B cell (primary cell): ENCODE results near the gene DHDDS. TPM values are rescaled to one million over a fixed set of nuclear protein-coding genes. Genes with fewer than 3 reads are reported as not detected.
"Not testable (repeated sequence)": the region's sequence is repeated elsewhere in the genome, so short reads cannot be mapped to it uniquely, and the experiment has no call there.

ENCODE experiments used
- ATAC-seq: fragments of 200-7000 bp; cut with Tn5 transposase; one replicate; pipeline ENCODE4 v1.10.0; 2021; ENCODE audit warnings: low read depth, mild to moderate bottlenecking, moderate number of reproducible peaks, moderate library complexity
- CTCF ChIA-PET: fragments of 350-600 bp; sonication (Branson Sonifier 250); formaldehyde crosslinking; loops from one replicate; lab custom pipeline; 2021; ENCODE audit warnings: antibody characterized with exemption, inconsistent platforms; lab: Charles Lee
- POLR2A ChIA-PET: fragments of 350-600 bp; sonication (Branson Sonifier 250); formaldehyde crosslinking; loops from one replicate; lab custom pipeline; 2021; ENCODE audit warnings: antibody characterized with exemption; lab: Charles Lee
- DNase-seq: peaks from one replicate; pipeline ENCODE4 v3.0.0; 2013
- H2AFZ ChIP-seq: 2 replicates; pipeline ENCODE4 v1.6.1; 2012; ENCODE audit warnings: mild to moderate bottlenecking, low read depth, low read length; ENCODE audit not compliant: insufficient read depth, poor library complexity, severe bottlenecking
- H3K27ac ChIP-seq, 2 donors: 1 replicate in 1 of 2; 2 replicates in 1 of 2; pipeline ENCODE4 v1.5.1; 2012 to 2013; ENCODE audit warnings: low read length in 2 of 2, mild to moderate bottlenecking in 2 of 2, moderate library complexity in 1 of 2
- H3K27me3 ChIP-seq, 4 experiments: fragments of 200-600 bp in 1 of 4; sonication (generic) in 1 of 4; replicated peaks in 1 of 4; 1 replicate in 2 of 4; 2 replicates in 2 of 4; pipeline versions ENCODE4 v1.6.1 to v1.7.0; 2013 to 2016; ENCODE audit warnings: low read length in 3 of 4, mild to moderate bottlenecking in 2 of 4, mixed read lengths in 1 of 4, moderate library complexity in 1 of 4; ENCODE audit not compliant: insufficient read depth in 4 of 4, control insufficient read depth in 3 of 4; ENCODE audit errors: control extremely low read depth in 1 of 4
- H3K36me3 ChIP-seq, 2 experiments: replicated peaks in 1 of 2; 1 replicate in 1 of 2; 2 replicates in 1 of 2; pipeline versions ENCODE4 v1.6.1 to v1.7.1; 2013; ENCODE audit warnings: low read length in 1 of 2; ENCODE audit not compliant: insufficient read depth in 2 of 2, control insufficient read depth in 1 of 2; ENCODE audit errors: control extremely low read depth in 1 of 2, extremely low read depth in 1 of 2
- H3K4me1 ChIP-seq, 2 donors: fragments of 200-600 bp in 1 of 2; sonication (generic) in 1 of 2; 1 replicate in 1 of 2; 2 replicates in 1 of 2; pipeline versions ENCODE4 v1.5.1 to v1.6.1; 2013 to 2017; ENCODE audit warnings: low read length in 2 of 2; ENCODE audit not compliant: control insufficient read depth in 2 of 2, insufficient read depth in 2 of 2
- H3K4me2 ChIP-seq: replicated peaks from 2 replicates; pipeline ENCODE3; 2012; ENCODE audit warnings: mild to moderate bottlenecking, low read depth, low read length; ENCODE audit not compliant: poor library complexity, severe bottlenecking
- H3K4me3 ChIP-seq, 5 experiments: fragments of 200-600 bp in 1 of 5; sonication (generic) in 1 of 5; 1 replicate in 3 of 5; 2 replicates in 2 of 5; pipeline versions ENCODE4 v1.5.1 to v1.7.0; 2011 to 2016; ENCODE audit warnings: low read length in 4 of 5, mild to moderate bottlenecking in 4 of 5, low read depth in 2 of 5, control low read depth in 1 of 5, moderate library complexity in 1 of 5; ENCODE audit not compliant: insufficient read depth in 1 of 5; ENCODE audit errors: control extremely low read depth in 1 of 5, extremely low read depth in 1 of 5
- H3K79me2 ChIP-seq: fragments of 200-600 bp; sonication (generic); one replicate; pipeline ENCODE4 v1.6.0; 2016; ENCODE audit warnings: low read length; ENCODE audit not compliant: control insufficient read depth, insufficient read depth
- H3K9ac ChIP-seq: fragments of 200-600 bp; sonication (generic); 2 replicates; pipeline ENCODE4 v1.6.1; 2017; ENCODE audit warnings: mild to moderate bottlenecking, low read length, moderate library complexity
- H3K9me3 ChIP-seq, 3 donors: one replicate each; pipeline versions ENCODE4 v1.6.1 to v1.7.1; 2013; ENCODE audit warnings: low read length in 2 of 3; ENCODE audit not compliant: control insufficient read depth in 2 of 3, insufficient read depth in 1 of 3; ENCODE audit errors: control extremely low read depth in 1 of 3
- H4K20me1 ChIP-seq: 2 replicates; pipeline ENCODE4 v1.6.0; 2012; ENCODE audit warnings: mild to moderate bottlenecking, low read length; ENCODE audit not compliant: insufficient read depth, control insufficient read depth, poor library complexity, severe bottlenecking
- H3K27ac Mint-ChIP-seq: one replicate; pipeline ENCODE4 v1.8.0; 2021; ENCODE audit warnings: mixed read lengths
- H3K27me3 Mint-ChIP-seq: one replicate; pipeline ENCODE4 v1.8.0; 2021; ENCODE audit warnings: mixed read lengths
- H3K4me1 Mint-ChIP-seq: one replicate; pipeline ENCODE4 v1.8.0; 2021; ENCODE audit warnings: mixed read lengths
- H3K4me3 Mint-ChIP-seq: one replicate; pipeline ENCODE4 v1.8.0; 2021; ENCODE audit warnings: mixed read lengths
- H3K9me3 Mint-ChIP-seq: one replicate; pipeline ENCODE4 v1.8.0; 2022; ENCODE audit warnings: mixed read lengths; ENCODE audit not compliant: insufficient read depth
- EZH2 ChIP-seq: IDR thresholded peaks from 2 replicates; pipeline ENCODE4 v1.6.1; 2012; ENCODE audit warnings: borderline replicate concordance, low read depth, mild to moderate bottlenecking, moderate library complexity, low read length; ENCODE audit not compliant: insufficient read depth, poor library complexity, severe bottlenecking
- WGBS: methylation state at CpG from one replicate; pipeline ENCODE4 v1.1.5; 2013; ENCODE audit warnings: missing lambda C conversion rate; ENCODE audit not compliant: insufficient coverage; 5-methylcytosine and 5-hydroxymethylcytosine counted together
- intact Hi-C: fragments of 100-400 bp; cut with micrococcal nuclease; formaldehyde crosslinking; loops from one replicate; pipeline ENCODE4 v1.10.0; 2022
- polyA plus RNA-seq: library from polyadenylated mRNA; depleted of rRNA; stranded (reverse); fragments of >200 nt; gene quantifications from 2 replicates; pipeline ENCODE4 v1.2.3, GENCODE V29; 2012
- total RNA-seq, 2 donors: library from RNA; stranded (reverse); fragments of 120-200 nt in 1 of 2; gene quantifications; 1 replicate in 1 of 2; 2 replicates in 1 of 2; pipeline versions ENCODE4 v1.2.3 to v1.2.4, GENCODE V29; 2013 to 2022
- TF ChIP-seq, protein P1 (sequence below): fragments of 200-600 bp; IDR thresholded peaks from one replicate; pipeline ENCODE4 v1.8.0; 2022; ENCODE audit warnings: antibody characterized with exemption, mild to moderate bottlenecking

The DHDDS gene
- total and polyA plus RNA-seq, 2 donors (not counting 1 experiment from before 2014, with no cell fraction given): 20.4 to 54.2 TPM

GRCh38 chr1:26384076-26384475 lies 48.0 kb upstream of the DHDDS start:
- ATAC-seq: no peak
- H3K9me3 Mint-ChIP-seq: no peaks in the 10 kb centered on the region

DNA sequence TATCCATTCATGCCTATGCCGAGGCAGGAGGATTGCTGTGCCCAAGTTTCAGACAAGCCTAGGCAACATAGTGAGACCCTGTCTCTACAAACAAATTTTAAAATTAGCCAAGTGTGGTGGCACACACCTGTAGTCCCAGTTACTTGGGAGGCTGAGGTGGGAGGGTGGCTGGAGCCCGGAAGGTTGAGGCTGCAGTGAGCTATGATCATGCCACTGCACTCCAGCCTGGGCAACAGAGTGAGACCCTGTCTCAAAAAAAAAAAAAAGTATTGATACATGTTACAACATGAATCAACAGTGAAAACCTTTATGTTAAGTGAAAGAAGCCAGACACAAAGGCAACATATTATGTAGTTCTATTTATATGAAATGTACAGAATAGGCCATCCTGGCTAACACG lies 47.1 kb upstream of the DHDDS start:
- H3K27me3 Mint-ChIP-seq: peaks cover 16% of the 10 kb centered on the region
- DNase-seq, H3K9me3 ChIP-seq, H3K4me2 ChIP-seq, CTCF ChIA-PET, POLR2A ChIA-PET, ATAC-seq, H3K27me3 ChIP-seq, H3K27ac ChIP-seq, H3K4me3 Mint-ChIP-seq, intact Hi-C loops, H3K4me1 ChIP-seq, H2AFZ ChIP-seq, H3K9me3 Mint-ChIP-seq, H3K79me2 ChIP-seq, H3K4me3 ChIP-seq, H3K4me1 Mint-ChIP-seq, H3K36me3 ChIP-seq, H3K27ac Mint-ChIP-seq, H3K9ac ChIP-seq, H4K20me1 ChIP-seq: not testable (repeated sequence)
- 86% methylated on average over 1 of the region's 3 CpGs for WGBS

More at GRCh38 chr1:26384076-26384475, 48.0 kb upstream of the DHDDS start:
- Mint-ChIP-seq H3K27ac (no peak overlapping the region), H3K4me3 (no peak overlapping the region), H3K4me1 (no peaks in the 10 kb centered on the region), H3K27me3 (peaks cover 16% of the 10 kb centered on the region)
- Histone ChIP-seq H4K20me1 (no peaks in the 10 kb centered on the region), H2AFZ (no peak overlapping the region), H3K9me3 (no peaks in the 10 kb centered on the region), H3K9ac (no peak overlapping the region), H3K4me3 (no peak overlapping the region), H3K4me2 (no peak overlapping the region), H3K79me2 (no peaks in the 10 kb centered on the region), H3K4me1 (no peaks in the 10 kb centered on the region), H3K36me3 (no peaks in the 10 kb centered on the region), H3K27ac (no peak overlapping the region), H3K27me3 (peaks cover 0 to 3% (median 0%) of the 10 kb centered on the region in 4 experiments)
- 100% methylated on average over 1 of the region's 3 CpGs for WGBS
- POLR2A ChIA-PET: interaction anchor here (0.7 kb wide), 1 partner anchor 450 kb away, joined by 6 read pairs; no protein-coding TSS in a partner anchor
- CTCF ChIA-PET: no interaction called here
- DNase-seq: no peak
- no peak for TF ChIP-seq EZH2
- TF ChIP-seq, protein P1, sequence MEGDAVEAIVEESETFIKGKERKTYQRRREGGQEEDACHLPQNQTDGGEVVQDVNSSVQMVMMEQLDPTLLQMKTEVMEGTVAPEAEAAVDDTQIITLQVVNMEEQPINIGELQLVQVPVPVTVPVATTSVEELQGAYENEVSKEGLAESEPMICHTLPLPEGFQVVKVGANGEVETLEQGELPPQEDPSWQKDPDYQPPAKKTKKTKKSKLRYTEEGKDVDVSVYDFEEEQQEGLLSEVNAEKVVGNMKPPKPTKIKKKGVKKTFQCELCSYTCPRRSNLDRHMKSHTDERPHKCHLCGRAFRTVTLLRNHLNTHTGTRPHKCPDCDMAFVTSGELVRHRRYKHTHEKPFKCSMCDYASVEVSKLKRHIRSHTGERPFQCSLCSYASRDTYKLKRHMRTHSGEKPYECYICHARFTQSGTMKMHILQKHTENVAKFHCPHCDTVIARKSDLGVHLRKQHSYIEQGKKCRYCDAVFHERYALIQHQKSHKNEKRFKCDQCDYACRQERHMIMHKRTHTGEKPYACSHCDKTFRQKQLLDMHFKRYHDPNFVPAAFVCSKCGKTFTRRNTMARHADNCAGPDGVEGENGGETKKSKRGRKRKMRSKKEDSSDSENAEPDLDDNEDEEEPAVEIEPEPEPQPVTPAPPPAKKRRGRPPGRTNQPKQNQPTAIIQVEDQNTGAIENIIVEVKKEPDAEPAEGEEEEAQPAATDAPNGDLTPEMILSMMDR: no peak
- intact Hi-C loops: no loop called here
